Natural killer cell treated with Interleukin-12 subunit alpha and Interleukin-12 subunit beta and Interleukin-15 and Interleukin-18, amount 100 ng/mL, for 72 hours (primary cell): ENCODE data around the gene ARRDC1. TPM values are rescaled to one million over a fixed set of nuclear protein-coding genes. Genes with fewer than 3 reads are reported as not detected.
A peak's percentile ranks its signal among the peaks of the same experiment; 100 is the strongest.

ENCODE experiments used
- ATAC-seq, 2 donors: fragments of 150-1000 bp; cut with Tn5 transposase in 1 of 2; sonication (Bioruptor Pico), chemical (Tn5 transposase) in 1 of 2; 2 replicates each; pipeline ENCODE4 v1.10.0; 2021
- DNase-seq: peaks from one replicate; pipeline ENCODE4 v3.0.0; 2022; ENCODE audit warnings: low spot score
- H3K27ac Mint-ChIP-seq, 2 donors: 1 replicate in 1 of 2; 2 replicates in 1 of 2; pipeline ENCODE4 v1.8.0; 2022; ENCODE audit warnings: mixed read lengths in 2 of 2, mild to moderate bottlenecking in 1 of 2, moderate library complexity in 1 of 2
- H3K27me3 Mint-ChIP-seq, 2 donors: 1 replicate in 1 of 2; 2 replicates in 1 of 2; pipeline ENCODE4 v1.8.0; 2022; ENCODE audit warnings: mixed read lengths in 2 of 2
- H3K36me3 Mint-ChIP-seq: one replicate; pipeline ENCODE4 v1.8.0; 2022; ENCODE audit warnings: mixed read lengths
- H3K4me1 Mint-ChIP-seq, 2 donors: 1 replicate in 1 of 2; 2 replicates in 1 of 2; pipeline ENCODE4 v1.8.0; 2022; ENCODE audit warnings: low read depth in 2 of 2, mixed read lengths in 2 of 2, mild to moderate bottlenecking in 1 of 2
- H3K4me3 Mint-ChIP-seq: one replicate; pipeline ENCODE4 v1.8.0; 2022; ENCODE audit warnings: mixed read lengths
- H3K9me3 Mint-ChIP-seq: 2 replicates; pipeline ENCODE4 v1.8.0; 2022; ENCODE audit warnings: mixed read lengths
- total RNA-seq, 2 donors: library from RNA; stranded (reverse); gene quantifications; one replicate each; pipeline ENCODE4 v1.2.3, GENCODE V29; 2022

Gene ARRDC1
- total RNA-seq, 2 donors from 2014 or later: 56.6 to 64.7 TPM

DNA sequence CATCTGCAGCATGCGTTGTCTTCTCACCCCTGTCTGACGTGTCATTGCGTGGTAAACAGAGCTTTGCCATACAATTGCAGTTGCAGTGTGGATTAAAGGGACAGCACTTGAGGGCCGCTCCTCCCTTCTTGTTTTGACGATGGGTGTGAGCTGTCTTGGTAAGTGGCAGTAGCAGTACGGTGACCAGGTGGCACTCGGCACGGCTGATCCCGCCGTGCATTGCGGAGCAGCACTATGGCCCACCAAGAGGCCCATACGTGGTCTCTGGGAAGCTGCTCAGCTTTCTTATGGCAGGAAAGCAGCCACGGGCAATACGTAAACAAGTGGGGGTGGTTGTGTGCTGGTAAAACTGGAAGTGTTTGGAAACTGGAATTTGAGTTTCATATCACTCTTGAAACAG lies 38.4 kb downstream of the ARRDC1 start:
- no peak overlapping the region for H3K4me3 Mint-ChIP-seq
- peaks cover 17% of the 10 kb centered on the region for H3K36me3 Mint-ChIP-seq
- H3K27ac Mint-ChIP-seq: peak overlapping the region in 1 of 2 donors; percentile 80
- ATAC-seq: no peak
- DNase-seq: no peak
- no peaks in the 10 kb centered on the region for H3K27me3 Mint-ChIP-seq
- no peaks in the 10 kb centered on the region for H3K9me3 Mint-ChIP-seq
- peaks cover 52 to 56% of the 10 kb centered on the region in 2 donors for H3K4me1 Mint-ChIP-seq

DNA sequence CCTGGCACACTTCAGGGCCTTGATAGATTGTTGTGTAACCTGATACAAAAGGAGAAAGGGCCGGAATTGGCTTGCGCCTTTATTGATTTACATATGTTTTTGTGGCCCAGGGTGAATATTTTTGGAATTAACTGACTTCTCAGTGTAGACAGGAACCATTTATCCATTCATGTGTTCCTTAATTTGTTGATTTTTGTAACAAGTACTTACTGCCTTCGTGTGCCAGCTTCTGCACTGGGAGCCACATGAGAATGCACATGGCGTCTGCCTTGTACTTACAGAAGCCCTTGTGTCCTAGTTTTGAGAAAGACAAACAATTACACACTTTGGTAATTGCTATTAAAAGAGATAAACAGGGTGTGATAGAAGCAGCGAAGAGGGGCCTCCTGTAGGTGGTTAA lies 39.7 kb downstream of the ARRDC1 start:
- Mint-ChIP-seq H3K9me3 (no peaks in the 10 kb centered on the region), H3K36me3 (peaks cover 17% of the 10 kb centered on the region), H3K4me1 (peaks cover 50 to 55% of the 10 kb centered on the region in 2 donors), H3K27ac (no peak overlapping the region), H3K27me3 (no peaks in the 10 kb centered on the region), H3K4me3 (no peak overlapping the region)
- ATAC-seq (no peak), DNase-seq (no peak)

DNA sequence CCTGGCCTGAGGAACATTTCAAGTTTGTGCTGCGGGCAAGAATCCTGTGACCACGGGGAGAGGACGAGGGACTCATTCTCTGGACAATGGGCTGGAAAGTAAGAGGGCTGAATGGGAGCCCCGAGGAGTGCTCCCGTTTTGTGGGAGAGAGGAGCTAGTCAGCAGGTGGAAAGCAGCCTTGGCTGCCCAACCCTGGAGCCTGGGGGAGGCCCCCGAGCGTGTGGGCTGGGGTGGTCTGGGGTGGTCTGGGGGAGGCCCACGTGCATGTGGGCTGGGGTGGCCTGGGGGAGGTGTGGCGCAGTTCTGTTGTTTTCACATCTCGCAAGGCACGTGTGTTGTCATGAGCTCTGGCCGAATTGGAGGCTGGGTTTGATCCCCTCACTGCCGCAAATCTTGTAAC lies 40.9 kb downstream of the ARRDC1 start:
- DNase-seq (no peak), ATAC-seq (no peak)
- Mint-ChIP-seq H3K4me3 (no peak overlapping the region), H3K9me3 (no peaks in the 10 kb centered on the region), H3K4me1 (peaks cover 44 to 54% of the 10 kb centered on the region in 2 donors), H3K36me3 (peaks cover 12% of the 10 kb centered on the region), H3K27ac (peak overlapping the region; percentile 72 to 82), H3K27me3 (no peaks in the 10 kb centered on the region)

GRCh38 chr9:137647096-137647714 lies 41.7 kb downstream of the ARRDC1 start:
- ATAC-seq: peak; percentile 72 to 75
- no peaks in the 10 kb centered on the region for H3K27me3 Mint-ChIP-seq
- peak overlapping the region; percentile 72 to 82 for H3K27ac Mint-ChIP-seq
- H3K4me1 Mint-ChIP-seq: peaks cover 41 to 52% of the 10 kb centered on the region in 2 donors
- no peak for DNase-seq
- H3K9me3 Mint-ChIP-seq: no peaks in the 10 kb centered on the region
- peak overlapping the region; percentile 77 for H3K4me3 Mint-ChIP-seq
- peaks cover 6% of the 10 kb centered on the region for H3K36me3 Mint-ChIP-seq

GRCh38 chr9:137648396-137648795 lies 42.9 kb downstream of the ARRDC1 start:
- DNase-seq (no peak), ATAC-seq (no peak)
- no peak overlapping the region for H3K4me3 Mint-ChIP-seq
- peaks cover 4% of the 10 kb centered on the region for H3K36me3 Mint-ChIP-seq
- H3K27ac Mint-ChIP-seq: peak overlapping the region; percentile 72 to 82
- peaks cover 40 to 48% of the 10 kb centered on the region in 2 donors for H3K4me1 Mint-ChIP-seq
- no peaks in the 10 kb centered on the region for H3K27me3 Mint-ChIP-seq
- no peaks in the 10 kb centered on the region for H3K9me3 Mint-ChIP-seq

GRCh38 chr9:137649553-137649952 lies 44.1 kb downstream of the ARRDC1 start:
- H3K4me1 Mint-ChIP-seq: peaks cover 34 to 45% of the 10 kb centered on the region in 2 donors
- no peak for ATAC-seq
- peaks cover 4% of the 10 kb centered on the region for H3K36me3 Mint-ChIP-seq
- no peaks in the 10 kb centered on the region for H3K27me3 Mint-ChIP-seq
- H3K4me3 Mint-ChIP-seq: no peak overlapping the region
- no peaks in the 10 kb centered on the region for H3K9me3 Mint-ChIP-seq
- no peak for DNase-seq
- peak overlapping the region; percentile 22 to 56 for H3K27ac Mint-ChIP-seq

- Mint-ChIP-seq H3K4me1 (peaks cover 34 to 45% of the 10 kb centered on the region in 2 donors), H3K27me3 (no peaks in the 10 kb centered on the region)
- ATAC-seq: peak in 1 of 2 donors; percentile 47
These were observed 44.8 kb downstream of the ARRDC1 start for GRCh38 chr9:137650259-137650658.

GRCh38 chr9:137650779-137651178 lies 45.3 kb downstream of the ARRDC1 start:
- peaks cover 34 to 43% of the 10 kb centered on the region in 2 donors for H3K4me1 Mint-ChIP-seq
- H3K27ac Mint-ChIP-seq: peak overlapping the region; percentile 41 to 62
- no peaks in the 10 kb centered on the region for H3K27me3 Mint-ChIP-seq
- DNase-seq: no peak
- no peak for ATAC-seq
- peaks cover 4% of the 10 kb centered on the region for H3K36me3 Mint-ChIP-seq
- no peaks in the 10 kb centered on the region for H3K9me3 Mint-ChIP-seq
- H3K4me3 Mint-ChIP-seq: no peak overlapping the region

More at GRCh38 chr9:137650259-137650658, 44.8 kb downstream of the ARRDC1 start:
- no peaks in the 10 kb centered on the region for H3K9me3 Mint-ChIP-seq
- peaks cover 4% of the 10 kb centered on the region for H3K36me3 Mint-ChIP-seq
- no peak overlapping the region for H3K4me3 Mint-ChIP-seq
- no peak for DNase-seq
- H3K27ac Mint-ChIP-seq: peak overlapping the region; percentile 41 to 62

DNA sequence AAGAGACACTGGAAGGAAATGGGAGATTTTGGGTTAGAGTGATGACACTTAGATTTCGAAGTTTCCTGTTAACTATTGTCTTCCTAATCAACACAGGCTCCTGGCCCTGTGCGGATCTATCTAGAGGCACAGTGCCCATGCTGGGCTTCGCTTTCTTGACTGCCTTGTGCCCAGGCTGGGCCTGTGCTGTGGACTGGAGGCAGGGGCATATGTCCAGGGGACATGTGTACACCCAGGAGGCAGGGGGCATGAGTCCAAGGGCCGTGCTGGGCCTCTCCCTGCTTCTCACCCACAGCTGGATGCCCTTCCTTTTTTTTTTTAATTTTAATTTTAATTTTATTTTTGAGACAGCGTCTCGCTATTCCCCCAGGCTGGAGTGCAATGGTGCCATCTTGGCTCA lies 50.9 kb downstream of the ARRDC1 start:
- ATAC-seq (no peak), DNase-seq (no peak)
- Mint-ChIP-seq H3K4me1 (peaks cover 28 to 30% of the 10 kb centered on the region in 2 donors), H3K27ac (no peak overlapping the region), H3K27me3 (no peaks in the 10 kb centered on the region), H3K9me3 (no peaks in the 10 kb centered on the region), H3K36me3 (no peaks in the 10 kb centered on the region), H3K4me3 (no peak overlapping the region)

GRCh38 chr9:137657606-137658005 lies 52.1 kb downstream of the ARRDC1 start:
- H3K4me3 Mint-ChIP-seq: no peak overlapping the region
- H3K27me3 Mint-ChIP-seq: no peaks in the 10 kb centered on the region

GRCh38 chr9:137658781-137659180 lies 53.3 kb downstream of the ARRDC1 start:
- Mint-ChIP-seq H3K27me3 (no peaks in the 10 kb centered on the region), H3K27ac (peak overlapping the region; percentile 39 to 74), H3K4me1 (peaks cover 24 to 31% of the 10 kb centered on the region in 2 donors), H3K4me3 (no peak overlapping the region), H3K36me3 (no peaks in the 10 kb centered on the region), H3K9me3 (no peaks in the 10 kb centered on the region)
- DNase-seq: no peak
- no peak for ATAC-seq

More at GRCh38 chr9:137657606-137658005, 52.1 kb downstream of the ARRDC1 start:
- no peak overlapping the region for H3K27ac Mint-ChIP-seq
- no peaks in the 10 kb centered on the region for H3K36me3 Mint-ChIP-seq
- ATAC-seq (no peak), DNase-seq (no peak)
- peaks cover 24 to 27% of the 10 kb centered on the region in 2 donors for H3K4me1 Mint-ChIP-seq
- no peaks in the 10 kb centered on the region for H3K9me3 Mint-ChIP-seq

DNA sequence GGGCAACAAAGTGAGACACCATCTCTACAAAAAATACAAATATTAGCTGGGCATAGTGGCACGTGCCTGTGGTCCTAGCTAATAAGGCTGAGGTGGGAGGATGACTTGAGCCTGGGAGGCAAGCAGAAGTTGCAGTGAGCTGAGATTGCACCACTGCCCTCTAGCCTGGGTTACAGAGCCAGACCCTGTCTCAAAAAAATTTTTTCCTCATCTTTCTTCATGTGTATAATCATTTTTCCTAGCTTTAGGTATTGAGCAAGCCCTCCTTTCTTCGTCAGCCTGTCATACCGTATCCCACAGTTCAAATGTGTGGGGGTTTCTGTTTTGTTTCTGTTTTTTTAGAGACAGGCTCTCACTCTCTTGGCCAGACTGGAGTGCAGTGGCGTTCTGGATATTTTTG lies 54.7 kb downstream of the ARRDC1 start:
- H3K27ac Mint-ChIP-seq: peak overlapping the region in 1 of 2 donors; percentile 52

DNA sequence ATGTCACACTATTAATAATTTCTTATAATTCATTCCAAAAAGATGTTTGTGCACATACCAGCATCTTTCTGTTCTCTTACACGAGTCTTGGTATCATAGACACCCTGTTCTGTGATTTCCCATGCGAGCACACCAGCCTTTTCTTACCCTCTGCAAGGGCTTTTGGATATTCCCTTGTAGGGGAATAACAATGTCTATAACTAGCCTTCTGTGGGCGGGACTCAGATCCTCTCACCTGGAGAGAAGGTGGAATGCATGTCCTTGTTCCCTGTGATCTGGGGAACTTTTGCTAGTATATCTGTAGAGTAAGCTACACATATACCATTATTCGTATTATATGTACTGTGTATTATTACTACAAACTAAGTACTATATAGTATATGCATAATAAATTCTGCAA lies 58.1 kb downstream of the ARRDC1 start:
- no peak for DNase-seq
- Mint-ChIP-seq H3K36me3 (no peaks in the 10 kb centered on the region), H3K4me1 (peaks cover 25 to 32% of the 10 kb centered on the region in 2 donors), H3K4me3 (no peak overlapping the region), H3K27me3 (no peaks in the 10 kb centered on the region), H3K9me3 (no peaks in the 10 kb centered on the region), H3K27ac (no peak overlapping the region)
- no peak for ATAC-seq

More for the DNA sequence above, 54.7 kb downstream of the ARRDC1 start:
- no peaks in the 10 kb centered on the region for H3K36me3 Mint-ChIP-seq
- DNase-seq: no peak
- no peaks in the 10 kb centered on the region for H3K27me3 Mint-ChIP-seq
- H3K9me3 Mint-ChIP-seq: no peaks in the 10 kb centered on the region
- ATAC-seq: no peak
- peaks cover 24 to 32% of the 10 kb centered on the region in 2 donors for H3K4me1 Mint-ChIP-seq
- no peak overlapping the region for H3K4me3 Mint-ChIP-seq

DNA sequence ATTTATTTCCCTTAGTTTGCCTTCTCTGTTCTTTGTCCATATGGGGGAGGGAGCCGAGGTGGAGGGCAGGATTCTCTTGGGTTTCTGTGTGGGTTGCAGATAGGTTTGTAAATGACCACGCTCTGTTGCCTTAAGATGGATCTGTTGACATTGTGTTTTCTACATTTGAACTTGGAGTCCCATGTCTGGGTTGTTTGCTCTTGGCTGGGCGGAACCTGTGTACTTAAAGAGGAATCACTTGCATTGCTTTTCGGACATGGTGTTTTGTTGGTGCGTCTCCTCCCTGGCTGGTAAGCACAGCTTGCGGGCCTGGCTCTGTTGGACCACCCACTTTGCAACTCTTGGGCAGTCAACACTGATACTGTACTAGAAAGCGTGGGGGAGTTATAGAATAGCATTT lies 59.2 kb downstream of the ARRDC1 start:
- no peak for ATAC-seq
- DNase-seq: no peak
- Mint-ChIP-seq H3K9me3 (no peaks in the 10 kb centered on the region), H3K4me3 (no peak overlapping the region), H3K36me3 (peaks cover 7% of the 10 kb centered on the region), H3K4me1 (peaks cover 27 to 33% of the 10 kb centered on the region in 2 donors), H3K27me3 (no peaks in the 10 kb centered on the region), H3K27ac (no peak overlapping the region)
